HG02885 (cell line): ENCODE results near the gene DLX5.

ENCODE experiments used
- ATAC-seq: cut with Tn5 transposase; IDR thresholded peaks from one replicate; pipeline ENCODE4 v1.9.1; 2021; ENCODE audit warnings: mild to moderate bottlenecking; ENCODE audit not compliant: unreplicated experiment, poor library complexity

Gene DLX5

DNA sequence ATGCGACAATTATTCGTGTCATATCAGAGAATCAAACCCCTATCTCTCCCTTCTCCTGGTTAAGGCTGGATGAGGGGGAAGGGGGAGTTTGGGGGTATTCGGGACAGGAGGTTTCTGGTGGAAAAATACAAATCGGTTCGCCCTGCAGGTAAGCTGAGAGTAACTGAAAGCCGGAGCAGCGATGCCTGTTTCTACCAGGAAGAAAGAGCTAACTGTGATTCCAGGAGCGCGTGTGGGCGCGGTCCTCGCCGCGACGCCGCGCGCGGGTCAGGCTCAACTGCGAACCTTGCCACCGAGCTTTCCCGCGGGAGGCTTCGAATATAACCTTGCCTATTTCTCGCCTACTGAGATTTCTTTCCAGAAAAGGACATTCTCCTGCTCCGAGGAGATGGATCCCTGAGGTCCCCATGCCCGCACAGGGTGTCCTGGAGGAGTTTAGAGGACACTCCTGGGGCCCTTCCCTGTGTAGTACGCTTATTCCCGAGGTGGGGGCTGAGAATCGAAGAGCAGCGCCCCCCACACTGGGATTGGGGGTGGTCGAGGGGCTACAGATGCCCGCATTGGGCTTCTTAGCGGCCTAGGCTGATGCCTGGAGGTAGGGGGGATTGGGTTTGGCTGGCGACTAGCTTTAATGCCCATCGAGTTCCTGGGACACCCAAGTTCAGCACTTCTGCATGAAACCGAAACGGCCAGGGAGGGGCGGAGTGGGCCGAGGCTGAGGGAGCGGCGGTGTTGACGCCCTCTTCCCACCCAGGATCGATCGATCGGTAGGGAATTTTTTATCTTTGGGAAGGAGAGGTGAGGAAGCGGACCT, 32.2 kb downstream of the DLX5 start:
- ATAC-seq: no peak

- ATAC-seq: no peak
These were observed 33.0 kb downstream of the DLX5 start for GRCh38 chr7:96991546-96992191.

- no peak for ATAC-seq
These were observed 34.7 kb downstream of the DLX5 start for GRCh38 chr7:96989859-96990317.

DNA sequence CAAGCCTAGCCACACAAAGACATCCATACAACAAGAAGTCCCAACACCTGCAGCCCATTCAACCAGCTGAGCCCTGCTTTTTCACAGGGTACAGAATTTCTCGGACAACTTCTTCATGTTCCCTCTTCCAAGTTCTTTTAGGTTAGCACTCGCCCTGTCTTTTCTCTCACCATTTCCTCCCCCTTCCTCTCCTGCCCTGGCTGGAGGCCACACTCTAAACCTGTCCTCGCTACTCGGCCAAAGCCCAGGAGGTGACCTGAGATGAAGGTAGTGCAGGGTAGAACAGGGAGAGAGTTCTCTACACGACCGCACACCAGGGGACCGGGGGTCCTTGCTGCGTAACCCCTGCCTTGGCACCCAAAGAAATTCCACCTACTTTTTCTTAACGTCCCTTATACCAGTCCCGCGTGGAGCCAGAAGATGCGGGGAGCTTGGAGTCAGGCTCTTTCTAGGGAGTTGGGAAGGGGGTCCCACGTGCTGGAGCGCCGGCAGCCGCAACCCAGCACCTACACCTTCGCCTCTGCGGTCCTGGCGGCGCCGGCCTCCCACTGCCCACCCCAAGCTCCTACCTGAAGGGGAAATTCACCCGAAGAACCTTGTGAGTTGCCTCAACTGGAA, 35.3 kb downstream of the DLX5 start:
- no peak for ATAC-seq

DNA sequence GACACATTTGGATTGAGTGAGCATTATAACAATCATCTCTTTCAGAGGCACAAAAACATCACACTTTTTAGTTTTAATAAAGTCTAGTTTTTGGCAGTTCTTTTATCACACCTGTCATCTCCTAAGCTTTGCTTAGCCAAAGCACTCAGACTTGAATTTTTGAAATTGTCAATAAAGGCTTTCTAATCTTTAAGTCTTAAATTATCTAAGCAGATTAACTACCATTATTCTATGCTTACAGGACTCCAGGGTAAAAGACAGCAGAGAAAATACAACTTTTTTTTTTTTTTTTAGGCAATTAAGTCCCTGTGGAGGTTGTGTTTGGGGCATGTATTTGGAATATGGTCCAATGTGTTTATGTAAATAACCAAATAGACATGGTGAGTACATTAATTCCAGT, 36.9 kb downstream of the DLX5 start:
- ATAC-seq: no peak

DNA sequence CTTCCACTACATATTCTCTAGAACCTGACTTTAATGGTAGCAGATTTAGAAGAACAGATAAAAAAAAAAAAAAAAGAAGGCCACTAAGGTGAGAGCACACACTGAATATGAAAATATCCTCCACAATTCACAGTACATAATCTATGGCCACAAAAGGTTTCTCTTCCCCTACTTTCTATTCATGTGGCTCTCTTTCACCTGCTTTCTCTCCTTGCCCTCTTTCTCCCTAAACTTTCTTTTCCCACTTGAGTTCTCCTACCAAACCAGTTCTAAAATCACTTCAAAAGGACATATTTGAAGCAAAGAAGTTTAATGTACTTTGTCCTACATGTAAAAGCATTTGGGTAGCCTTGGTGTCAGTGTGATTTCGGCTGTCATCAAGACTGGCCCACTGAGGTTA, 37.7 kb downstream of the DLX5 start:
- no peak for ATAC-seq

GRCh38 chr7:96985992-96986391, 38.6 kb downstream of the DLX5 start:
- no peak for ATAC-seq

GRCh38 chr7:96982586-96982985, 42.0 kb downstream of the DLX5 start:
- no peak for ATAC-seq

GRCh38 chr7:96979551-96980276, 44.9 kb downstream of the DLX5 start:
- no peak for ATAC-seq

DNA sequence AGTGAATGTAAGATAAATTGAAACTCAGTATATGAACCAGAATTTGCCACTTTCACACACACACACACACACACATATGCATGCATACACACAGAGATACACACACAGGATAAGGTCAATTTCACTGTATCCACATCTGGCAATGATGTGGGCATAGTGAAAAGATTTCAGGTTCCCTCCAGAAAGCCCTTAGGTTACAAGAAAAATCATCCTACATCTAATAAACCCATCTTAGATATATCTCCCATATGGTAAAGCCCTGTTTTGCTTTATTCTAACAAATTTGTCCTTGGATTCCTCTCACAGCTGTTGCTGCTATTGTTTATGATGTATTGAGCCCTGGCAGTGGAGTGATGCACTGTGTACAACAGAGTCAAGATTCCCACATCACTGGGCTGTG, 47.2 kb downstream of the DLX5 start:
- ATAC-seq: no peak

DNA sequence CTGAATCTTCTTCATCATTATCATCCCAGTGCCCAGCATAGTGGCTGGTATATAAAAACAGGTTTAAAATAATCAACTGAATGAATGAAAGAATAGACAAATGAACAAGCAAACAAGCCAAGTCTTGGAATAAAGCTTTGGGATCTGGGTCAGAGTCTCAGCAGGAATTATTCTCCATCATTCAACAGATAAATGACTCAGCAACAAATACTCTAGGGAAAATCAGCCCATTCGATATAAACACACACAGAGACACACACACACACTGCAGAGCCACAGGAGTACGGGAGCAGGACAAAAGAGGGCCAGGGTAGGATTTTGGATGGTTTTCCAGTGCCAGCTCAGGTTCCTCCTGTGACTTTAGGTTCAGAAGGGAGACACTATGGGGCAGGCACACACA, 48.5 kb downstream of the DLX5 start:
- ATAC-seq: no peak

- ATAC-seq: no peak
These were observed 50.6 kb downstream of the DLX5 start for GRCh38 chr7:96973986-96974385.

DNA sequence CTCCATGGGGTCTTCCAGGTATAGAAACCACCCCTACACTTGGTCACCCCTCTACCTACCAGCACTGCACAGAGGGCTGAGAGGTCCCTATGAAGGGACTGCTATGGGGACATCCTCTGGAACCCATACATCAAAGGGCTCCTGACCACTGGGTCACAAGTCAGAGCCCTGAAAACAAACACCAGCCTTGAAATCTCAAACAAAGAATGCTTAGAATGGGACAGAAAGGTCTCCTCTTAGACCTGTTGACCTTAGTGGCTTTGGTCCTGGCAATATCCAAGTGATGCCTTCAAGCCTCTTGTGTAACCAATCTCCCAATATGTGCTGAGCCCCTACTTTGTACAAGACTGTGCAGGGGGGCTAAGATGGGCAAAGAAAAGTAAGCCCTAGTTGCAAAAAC, 53.9 kb downstream of the DLX5 start:
- ATAC-seq: no peak
